ENCODE data around the gene AFF1.

GRCh38 chr4:86976801-86977485 lies 42.1 kb downstream of the AFF1 start:
- no peak for TF ChIP-seq TEAD4 (IDR thresholded peaks at IDR 0.05)
- no peak for TF ChIP-seq RAD21 (IDR thresholded peaks at IDR 0.05; ENCODE audit: low read depth)
- TF ChIP-seq EP300 (IDR thresholded peaks at IDR 0.05; ENCODE audit: borderline replicate concordance): no peak
- TF ChIP-seq CREB1 (IDR thresholded peaks at IDR 0.05; ENCODE audit: low read depth): no peak
- no peak for TF ChIP-seq TAF1 (IDR thresholded peaks at IDR 0.05; ENCODE audit: low read depth)
- TF ChIP-seq REST (IDR thresholded peaks at IDR 0.05; ENCODE audit: low read depth): no peak
- TF ChIP-seq TCF12 (IDR thresholded peaks at IDR 0.05; ENCODE audit: low read depth): no peak
- TF ChIP-seq YY1 (IDR thresholded peaks at IDR 0.05; ENCODE audit: low read depth): no peak
